ENCODE data around the gene ADGRV1.

The ADGRV1 gene

DNA sequence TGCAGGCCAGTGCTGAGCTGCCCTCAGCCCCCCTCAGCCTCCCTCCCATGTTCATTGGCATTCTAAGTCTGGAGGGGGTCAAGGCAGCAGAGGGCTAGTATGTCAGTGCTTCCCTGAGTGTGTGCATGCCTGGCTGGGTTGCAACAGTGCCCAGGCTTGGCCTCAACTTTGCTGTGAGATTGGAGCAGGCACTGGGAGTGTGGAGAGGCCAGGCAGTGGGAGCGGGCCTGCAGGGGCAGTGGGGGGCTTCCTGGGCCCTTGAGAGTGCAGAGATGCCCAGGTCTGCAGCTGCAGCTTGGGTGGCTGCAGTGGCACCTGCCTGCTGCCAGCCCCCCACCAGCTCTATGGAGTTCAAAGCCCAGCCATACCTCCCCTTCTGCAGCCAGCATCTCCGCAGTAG, 585.2 kb downstream of the ADGRV1 start:
- Histone ChIP-seq H3K36me3 (ENCODE audit: low read depth) (no peaks in the 10 kb centered on the region), H3K4me3 (ENCODE audit: severe bottlenecking) (no peak overlapping the region), H3K9me3 (ENCODE audit: severe bottlenecking) (no peaks in the 10 kb centered on the region), H3K4me1 (ENCODE audit: insufficient read depth, poor library complexity, severe bottlenecking) (peaks cover 6% of the 10 kb centered on the region), H3K27me3 (ENCODE audit: insufficient read depth, poor library complexity, severe bottlenecking) (no peaks in the 10 kb centered on the region), H3K27ac (ENCODE audit: poor library complexity, severe bottlenecking) (no peak overlapping the region)
- TF ChIP-seq, protein P1, sequence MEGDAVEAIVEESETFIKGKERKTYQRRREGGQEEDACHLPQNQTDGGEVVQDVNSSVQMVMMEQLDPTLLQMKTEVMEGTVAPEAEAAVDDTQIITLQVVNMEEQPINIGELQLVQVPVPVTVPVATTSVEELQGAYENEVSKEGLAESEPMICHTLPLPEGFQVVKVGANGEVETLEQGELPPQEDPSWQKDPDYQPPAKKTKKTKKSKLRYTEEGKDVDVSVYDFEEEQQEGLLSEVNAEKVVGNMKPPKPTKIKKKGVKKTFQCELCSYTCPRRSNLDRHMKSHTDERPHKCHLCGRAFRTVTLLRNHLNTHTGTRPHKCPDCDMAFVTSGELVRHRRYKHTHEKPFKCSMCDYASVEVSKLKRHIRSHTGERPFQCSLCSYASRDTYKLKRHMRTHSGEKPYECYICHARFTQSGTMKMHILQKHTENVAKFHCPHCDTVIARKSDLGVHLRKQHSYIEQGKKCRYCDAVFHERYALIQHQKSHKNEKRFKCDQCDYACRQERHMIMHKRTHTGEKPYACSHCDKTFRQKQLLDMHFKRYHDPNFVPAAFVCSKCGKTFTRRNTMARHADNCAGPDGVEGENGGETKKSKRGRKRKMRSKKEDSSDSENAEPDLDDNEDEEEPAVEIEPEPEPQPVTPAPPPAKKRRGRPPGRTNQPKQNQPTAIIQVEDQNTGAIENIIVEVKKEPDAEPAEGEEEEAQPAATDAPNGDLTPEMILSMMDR (IDR thresholded peaks at IDR 0.05; ENCODE audit: poor library complexity, severe bottlenecking): no peak
- ATAC-seq (ENCODE audit: low read depth) (no peak), DNase-seq (ENCODE audit: low spot score) (no peak)

DNA sequence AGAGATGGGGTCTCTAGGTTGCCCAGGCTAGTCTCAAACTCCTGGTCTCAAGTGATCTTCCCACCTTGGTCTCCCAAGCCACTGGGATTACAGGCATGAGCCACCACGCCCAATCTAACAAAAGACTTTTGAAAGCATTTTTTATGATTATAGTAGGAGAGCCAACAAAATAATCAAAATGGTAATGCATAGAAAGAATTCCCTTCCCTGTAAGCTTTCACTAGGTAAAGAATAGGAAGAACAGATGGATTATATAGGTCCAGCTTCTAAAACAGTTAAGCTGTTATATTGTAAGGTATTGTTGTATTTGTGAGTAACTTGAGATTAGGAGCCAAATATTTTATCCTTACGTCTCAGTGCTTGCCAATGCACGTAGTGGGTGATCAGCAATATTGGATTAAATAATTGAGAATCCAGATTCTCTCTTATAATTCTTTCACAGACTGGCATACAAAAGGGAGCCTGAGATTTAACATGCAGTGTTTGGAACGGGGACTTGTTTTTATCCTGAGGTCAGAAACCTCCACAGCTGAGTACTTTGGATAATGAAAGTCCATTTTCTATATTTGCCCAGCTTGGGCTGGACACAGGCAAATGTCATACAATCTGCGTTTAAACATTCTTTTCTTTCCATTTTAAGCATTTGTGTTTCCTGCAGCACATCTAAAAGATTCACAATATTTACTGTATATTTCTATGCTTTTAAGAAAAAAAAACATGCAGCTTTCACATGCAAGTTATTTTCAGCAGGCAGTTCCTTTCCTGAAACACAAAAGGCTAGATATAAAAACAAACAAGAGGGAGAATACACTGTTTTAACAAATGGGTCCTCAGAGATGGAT, 586.1 kb downstream of the ADGRV1 start:
- no peaks in the 10 kb centered on the region for H3K27me3 ChIP-seq (ENCODE audit: insufficient read depth, poor library complexity, severe bottlenecking)
- no peaks in the 10 kb centered on the region for H3K9me3 ChIP-seq (ENCODE audit: severe bottlenecking)
- no peak overlapping the region for H3K4me3 ChIP-seq (ENCODE audit: severe bottlenecking)
- no peak for ATAC-seq (ENCODE audit: low read depth)
- TF ChIP-seq, protein P1 (IDR thresholded peaks at IDR 0.05; ENCODE audit: poor library complexity, severe bottlenecking): no peak
- no peak overlapping the region for H3K27ac ChIP-seq (ENCODE audit: poor library complexity, severe bottlenecking)
- no peak for DNase-seq (ENCODE audit: low spot score)
- no peaks in the 10 kb centered on the region for H3K36me3 ChIP-seq (ENCODE audit: low read depth)
- H3K4me1 ChIP-seq (ENCODE audit: insufficient read depth, poor library complexity, severe bottlenecking): peaks cover 6% of the 10 kb centered on the region

DNA sequence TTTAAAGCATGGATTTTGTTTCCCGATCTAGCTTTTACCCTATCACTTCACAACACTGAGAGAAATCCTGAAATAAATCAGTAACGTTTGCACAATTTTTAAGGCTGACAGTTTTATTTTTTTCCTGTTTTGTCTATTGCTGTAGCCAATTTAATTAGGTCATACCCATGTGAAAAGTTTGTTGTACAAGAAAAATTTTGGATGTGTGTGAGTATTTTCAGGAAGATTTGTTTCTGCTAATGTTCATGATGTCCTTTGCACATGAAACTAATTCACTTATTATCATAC, 586.7 kb downstream of the ADGRV1 start:
- H3K27me3 ChIP-seq (ENCODE audit: insufficient read depth, poor library complexity, severe bottlenecking): no peaks in the 10 kb centered on the region
- H3K9me3 ChIP-seq (ENCODE audit: severe bottlenecking): no peaks in the 10 kb centered on the region
- TF ChIP-seq, protein P1 (IDR thresholded peaks at IDR 0.05; ENCODE audit: poor library complexity, severe bottlenecking): no peak
- ATAC-seq (ENCODE audit: low read depth) (no peak), DNase-seq (ENCODE audit: low spot score) (no peak)
- no peaks in the 10 kb centered on the region for H3K36me3 ChIP-seq (ENCODE audit: low read depth)
- no peak overlapping the region for H3K4me3 ChIP-seq (ENCODE audit: severe bottlenecking)
- peaks cover 9% of the 10 kb centered on the region for H3K4me1 ChIP-seq (ENCODE audit: insufficient read depth, poor library complexity, severe bottlenecking)
- no peak overlapping the region for H3K27ac ChIP-seq (ENCODE audit: poor library complexity, severe bottlenecking)

DNA sequence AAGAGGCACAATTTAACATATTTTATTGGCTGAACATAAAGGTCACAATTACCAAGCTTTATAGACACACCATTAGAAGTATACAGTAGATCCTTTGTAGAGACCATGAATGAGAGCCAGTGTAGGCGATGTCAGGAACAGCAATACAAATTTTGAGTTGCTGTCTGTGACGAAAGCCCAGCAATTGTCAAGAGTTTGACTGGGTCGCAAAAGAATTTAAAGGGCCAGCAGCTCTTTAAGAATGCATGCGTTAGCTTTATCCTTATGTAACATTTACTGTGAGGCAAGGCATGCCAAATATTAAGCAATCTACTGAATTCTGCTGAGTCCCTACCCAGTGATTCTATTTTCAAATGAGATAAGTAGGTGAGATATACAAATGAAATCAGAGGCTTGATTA, 587.6 kb downstream of the ADGRV1 start:
- Histone ChIP-seq H3K27me3 (ENCODE audit: insufficient read depth, poor library complexity, severe bottlenecking) (no peaks in the 10 kb centered on the region), H3K4me3 (ENCODE audit: severe bottlenecking) (no peak overlapping the region), H3K4me1 (ENCODE audit: insufficient read depth, poor library complexity, severe bottlenecking) (peaks cover 16% of the 10 kb centered on the region), H3K27ac (ENCODE audit: poor library complexity, severe bottlenecking) (no peak overlapping the region), H3K9me3 (ENCODE audit: severe bottlenecking) (no peaks in the 10 kb centered on the region), H3K36me3 (ENCODE audit: low read depth) (no peaks in the 10 kb centered on the region)
- TF ChIP-seq, protein P1 (IDR thresholded peaks at IDR 0.05; ENCODE audit: poor library complexity, severe bottlenecking): no peak
- ATAC-seq (ENCODE audit: low read depth): no peak
- no peak for DNase-seq (ENCODE audit: low spot score)

DNA sequence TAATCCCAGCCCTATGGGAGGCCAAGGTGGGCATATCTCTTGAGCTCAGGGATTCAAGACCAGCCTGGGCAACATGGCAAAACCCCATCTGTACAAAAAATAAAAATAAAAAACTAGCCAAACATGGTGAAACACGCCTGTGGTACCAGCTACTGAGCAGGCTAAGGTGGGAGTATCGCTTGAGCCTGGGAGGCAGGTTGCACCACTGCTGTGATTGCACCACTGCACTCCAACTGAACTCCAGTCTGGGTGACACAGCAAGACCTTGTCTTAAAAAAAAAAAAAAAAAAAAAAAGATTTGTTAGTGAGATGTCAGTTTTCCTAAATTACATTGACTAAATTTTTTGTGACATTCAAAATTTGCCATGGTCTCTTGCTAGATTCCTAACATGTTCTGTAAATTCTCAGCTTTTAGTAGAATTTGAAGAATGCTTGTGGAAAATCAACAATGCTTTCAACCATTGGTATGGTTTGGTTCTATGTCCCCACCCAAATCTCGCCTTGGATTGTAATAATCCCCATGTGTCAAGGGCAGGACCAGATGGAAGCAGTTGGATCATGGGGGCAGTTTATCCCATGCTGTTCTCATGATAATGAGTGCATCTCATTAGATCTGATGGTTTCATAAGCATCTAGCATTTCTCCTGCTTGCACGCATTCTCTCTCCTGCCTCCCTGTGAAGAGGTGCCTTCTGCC, 588.5 kb downstream of the ADGRV1 start:
- Histone ChIP-seq H3K27ac (ENCODE audit: poor library complexity, severe bottlenecking) (no peak overlapping the region), H3K4me1 (ENCODE audit: insufficient read depth, poor library complexity, severe bottlenecking) (peaks cover 20% of the 10 kb centered on the region), H3K27me3 (ENCODE audit: insufficient read depth, poor library complexity, severe bottlenecking) (no peaks in the 10 kb centered on the region), H3K4me3 (ENCODE audit: severe bottlenecking) (no peak overlapping the region), H3K36me3 (ENCODE audit: low read depth) (no peaks in the 10 kb centered on the region), H3K9me3 (ENCODE audit: severe bottlenecking) (no peaks in the 10 kb centered on the region)
- no peak for DNase-seq (ENCODE audit: low spot score)
- no peak for ATAC-seq (ENCODE audit: low read depth)
- TF ChIP-seq, protein P1 (IDR thresholded peaks at IDR 0.05; ENCODE audit: poor library complexity, severe bottlenecking): no peak
